C4-2B (cell line): ENCODE measurements around the gene CASP5.
A peak's percentile ranks its signal among the peaks of the same experiment; 100 is the strongest.
"Not testable (repeated sequence)": the region's sequence is repeated elsewhere in the genome, so short reads cannot be mapped to it uniquely, and the experiment has no call there.

Source experiments
- H3K27ac ChIP-seq: fragments of 450-650 bp; 2 replicates; pipeline ENCODE4 v1.5.1; 2017
- ZFX ChIP-seq: fragments of 450-650 bp; IDR thresholded peaks from 2 replicates; pipeline ENCODE4 v1.6.1; 2017
- TF ChIP-seq, protein P1 (sequence below): fragments of 450-650 bp; conservative IDR thresholded peaks from 2 replicates; pipeline ENCODE4 v1.5.1; 2017; ENCODE audit warnings: mild to moderate bottlenecking

The CASP5 gene

DNA sequence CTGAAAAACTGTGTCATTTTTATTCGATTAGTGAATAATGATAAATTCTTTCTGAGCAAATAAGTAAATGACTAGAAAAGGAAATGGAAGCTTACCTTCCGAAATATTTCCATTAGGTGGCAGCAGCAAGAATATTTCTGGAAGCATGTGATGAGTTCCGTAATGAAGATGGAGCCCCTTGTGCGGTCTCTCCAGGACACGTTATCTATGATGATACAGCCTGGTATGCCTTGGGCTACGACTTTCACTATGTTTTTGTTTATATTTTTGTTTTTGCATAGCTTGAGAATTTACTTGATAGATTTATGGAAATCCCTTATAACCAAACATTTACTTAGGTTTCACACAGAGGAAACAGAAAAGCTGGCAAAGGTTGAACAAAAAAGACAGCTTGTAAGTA is 25.7 kb downstream of the CASP5 start:
- TF ChIP-seq ZFX: no peak
- TF ChIP-seq, protein P1, sequence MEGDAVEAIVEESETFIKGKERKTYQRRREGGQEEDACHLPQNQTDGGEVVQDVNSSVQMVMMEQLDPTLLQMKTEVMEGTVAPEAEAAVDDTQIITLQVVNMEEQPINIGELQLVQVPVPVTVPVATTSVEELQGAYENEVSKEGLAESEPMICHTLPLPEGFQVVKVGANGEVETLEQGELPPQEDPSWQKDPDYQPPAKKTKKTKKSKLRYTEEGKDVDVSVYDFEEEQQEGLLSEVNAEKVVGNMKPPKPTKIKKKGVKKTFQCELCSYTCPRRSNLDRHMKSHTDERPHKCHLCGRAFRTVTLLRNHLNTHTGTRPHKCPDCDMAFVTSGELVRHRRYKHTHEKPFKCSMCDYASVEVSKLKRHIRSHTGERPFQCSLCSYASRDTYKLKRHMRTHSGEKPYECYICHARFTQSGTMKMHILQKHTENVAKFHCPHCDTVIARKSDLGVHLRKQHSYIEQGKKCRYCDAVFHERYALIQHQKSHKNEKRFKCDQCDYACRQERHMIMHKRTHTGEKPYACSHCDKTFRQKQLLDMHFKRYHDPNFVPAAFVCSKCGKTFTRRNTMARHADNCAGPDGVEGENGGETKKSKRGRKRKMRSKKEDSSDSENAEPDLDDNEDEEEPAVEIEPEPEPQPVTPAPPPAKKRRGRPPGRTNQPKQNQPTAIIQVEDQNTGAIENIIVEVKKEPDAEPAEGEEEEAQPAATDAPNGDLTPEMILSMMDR: peak; percentile 53
- H3K27ac ChIP-seq: no peak overlapping the region

DNA sequence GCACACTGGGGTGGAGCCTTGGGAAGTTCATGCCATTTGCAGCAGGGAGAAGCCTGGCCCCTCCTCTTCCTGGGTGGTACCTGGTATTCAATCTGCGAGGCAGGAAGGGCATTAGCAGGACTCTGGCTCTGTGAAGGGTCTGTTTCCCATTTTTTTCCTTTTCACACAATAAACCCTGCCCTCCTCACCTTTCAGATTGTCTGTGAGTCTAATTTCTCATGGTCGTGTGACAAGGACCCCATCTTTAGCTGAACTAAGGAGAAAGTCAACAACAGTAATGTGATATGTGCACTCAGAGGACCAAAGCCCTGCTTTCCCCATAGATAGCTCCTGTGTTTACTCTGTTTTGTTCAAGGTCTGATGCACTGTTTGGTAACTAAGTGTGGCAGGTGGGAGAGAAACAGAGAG is 28.0 kb downstream of the CASP5 start:
- H3K27ac ChIP-seq: no peak overlapping the region
- TF ChIP-seq, protein P1: no peak
- no peak for TF ChIP-seq ZFX

DNA sequence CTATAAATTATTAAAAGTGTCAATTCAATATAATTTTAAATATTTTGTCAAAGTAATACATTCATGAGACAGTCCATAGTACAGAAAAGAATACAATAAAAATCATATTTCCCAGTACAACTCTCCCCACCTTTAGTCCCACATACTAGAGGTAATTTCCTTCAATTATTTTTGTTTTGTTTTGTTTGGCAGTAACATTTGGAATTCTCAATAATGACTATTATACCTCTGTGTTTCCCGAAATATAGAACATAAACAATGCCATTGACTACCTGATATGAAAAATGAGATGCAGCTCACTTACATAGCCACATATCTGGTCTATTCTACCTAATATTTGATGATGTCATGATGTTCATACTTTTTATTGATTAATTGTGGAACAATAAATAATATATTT is 30.2 kb downstream of the CASP5 start:
- TF ChIP-seq ZFX: no peak
- TF ChIP-seq, protein P1: no peak
- H3K27ac ChIP-seq: no peak overlapping the region

DNA sequence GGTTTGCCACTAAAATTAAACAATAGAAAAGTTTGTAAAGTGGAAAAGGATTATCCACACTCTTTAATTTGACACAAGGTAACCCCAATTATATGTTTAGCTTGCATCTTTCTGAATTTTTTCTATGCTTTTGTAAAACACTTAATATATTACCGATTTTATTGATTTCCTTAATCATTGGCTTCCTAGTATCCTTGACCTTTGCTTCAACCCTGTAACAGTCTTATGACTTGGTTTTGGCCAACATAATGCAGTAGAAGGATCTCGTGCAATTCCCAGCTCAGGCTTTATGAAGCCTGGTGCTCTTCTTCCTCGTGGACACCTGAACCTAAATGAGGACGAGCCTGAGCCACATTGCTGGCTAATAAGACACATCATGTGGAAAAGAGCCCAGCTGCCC is 31.0 kb downstream of the CASP5 start:
- no peak for TF ChIP-seq ZFX
- TF ChIP-seq, protein P1: no peak
- no peak overlapping the region for H3K27ac ChIP-seq

DNA sequence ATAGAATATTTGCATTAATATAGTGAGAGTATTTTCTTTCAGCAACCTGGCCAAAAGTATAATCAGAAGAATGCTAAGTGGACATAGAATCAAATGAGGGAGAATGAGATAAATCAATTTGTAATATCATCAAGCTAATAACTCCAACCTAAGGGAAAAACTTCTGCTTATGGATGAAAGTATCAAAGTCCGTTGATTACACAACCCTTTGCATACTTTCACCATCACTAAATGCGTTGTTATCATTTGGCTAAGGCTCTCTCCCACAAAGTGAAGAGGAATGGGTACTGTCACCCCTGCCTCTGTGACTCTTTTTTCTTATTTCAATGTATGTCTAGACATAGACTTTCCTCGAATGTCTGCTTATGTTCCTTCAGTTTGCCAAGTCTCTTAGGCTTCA is 38.2 kb downstream of the CASP5 start:
- TF ChIP-seq, protein P1: no peak
- TF ChIP-seq ZFX: no peak
- H3K27ac ChIP-seq: no peak overlapping the region

DNA sequence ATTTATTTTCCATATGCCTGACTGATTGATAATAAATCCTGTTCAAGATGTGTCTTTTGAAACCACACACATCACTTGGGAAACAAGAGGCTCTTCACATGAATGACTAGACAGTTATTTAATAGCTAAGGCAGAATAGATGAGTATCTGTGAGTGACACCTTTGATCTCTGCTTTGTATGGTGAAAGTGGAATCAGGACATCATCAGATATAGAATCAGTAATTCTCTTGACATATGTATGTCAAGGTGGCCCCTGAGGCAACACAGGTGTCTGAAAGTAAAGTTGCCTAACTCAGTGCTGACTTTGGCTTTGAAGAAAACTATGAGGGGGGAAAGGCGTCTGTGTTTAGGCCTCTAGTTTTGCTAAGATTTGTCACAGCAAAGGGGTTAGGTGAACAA is 43.1 kb downstream of the CASP5 start:
- no peak for TF ChIP-seq ZFX
- TF ChIP-seq, protein P1: no peak
- H3K27ac ChIP-seq: no peak overlapping the region

DNA sequence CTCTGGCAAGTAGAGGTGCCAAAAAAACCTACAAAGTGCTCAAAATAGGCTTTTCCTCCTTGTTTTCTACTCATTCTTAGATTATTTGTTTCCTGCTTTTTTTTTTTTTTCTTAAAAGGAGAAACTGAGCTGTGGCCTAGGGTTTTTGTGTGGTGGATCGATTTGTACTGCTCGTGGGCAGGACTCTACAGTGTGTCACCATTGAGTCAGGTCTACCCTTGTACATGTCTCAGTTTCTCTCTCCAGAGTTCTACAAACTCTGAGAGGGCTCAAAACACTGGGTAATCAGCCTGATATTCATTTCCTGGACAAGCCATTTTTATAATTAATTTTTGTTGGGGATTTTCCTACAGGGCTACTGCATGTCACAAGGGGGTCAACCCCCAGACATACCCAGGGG is 49.4 kb downstream of the CASP5 start:
- H3K27ac ChIP-seq: no peak overlapping the region
- TF ChIP-seq, protein P1: no peak
- no peak for TF ChIP-seq ZFX

DNA sequence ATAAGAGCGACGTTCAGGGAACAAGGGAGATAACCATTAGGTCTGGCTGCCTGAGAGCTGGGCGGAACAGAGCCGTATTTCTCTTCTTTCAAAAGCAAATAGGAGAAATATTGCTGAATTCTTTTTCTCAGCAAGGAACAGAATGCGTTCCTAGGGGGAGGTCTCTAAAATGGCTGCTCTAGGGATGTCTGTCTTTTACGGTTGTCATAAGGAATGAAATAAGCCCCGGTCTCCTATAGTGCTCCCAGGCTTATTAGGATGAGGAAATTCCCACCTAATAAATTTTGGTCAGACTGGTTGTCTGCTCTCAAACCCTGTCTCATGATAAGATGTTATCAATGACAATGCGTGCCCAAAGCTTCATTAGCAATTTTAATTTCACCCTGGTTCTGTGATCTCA is 50.0 kb downstream of the CASP5 start:
- H3K27ac ChIP-seq: not testable (repeated sequence)
